Transverse colon (tissue), 4 donors: Measurements from ENCODE around the gene CTNNA1.

Experiments used
- CTCF ChIP-seq, 5 experiments: fragments of 200-600 bp in 3 of 5; fragments of 450-650 bp in 2 of 5; sonication (generic) in 3 of 5; IDR thresholded peaks; 1 replicate in 2 of 5; 2 replicates in 3 of 5; pipeline ENCODE4 v1.5.1; 2016 to 2017; ENCODE audit warnings: antibody characterized with exemption in 5 of 5, inconsistent platforms in 3 of 5, mild to moderate bottlenecking in 2 of 5, moderate library complexity in 1 of 5
- POLR2A ChIP-seq: fragments of 450-650 bp; IDR thresholded peaks from one replicate; pipeline ENCODE4 v1.6.1; 2016; ENCODE audit warnings: antibody characterized with exemption, mild to moderate bottlenecking, moderate library complexity
- POLR2AphosphoS5 ChIP-seq, 3 donors: sonication (generic); formaldehyde crosslinking; IDR thresholded peaks; one replicate each; pipeline ENCODE4 v1.6.1; 2016; ENCODE audit warnings: antibody characterized with exemption in 3 of 3

GRCh38 chr5:138969323-138970002 is 216.2 kb downstream of the CTNNA1 start:
- TF ChIP-seq POLR2AphosphoS5 (IDR thresholded peaks at IDR 0.05): no peak
- no peak for TF ChIP-seq CTCF (IDR thresholded peaks at IDR 0.05)
- TF ChIP-seq POLR2A: no peak
